Activated T-helper 2 cell treated with anti-CD3 and anti-CD28 coated beads, Interferon-gamma antibody, Interleukin-2, Interleukin-4, amounts not matched to agents 10 μg/mL and 5 μg/mL and 100 μg/mL, durations not matched to agents 14 hours and 24 hours and 36 hours (primary cell): ENCODE measurements around the gene CREB3L2. TPM values are rescaled to one million over a fixed set of nuclear protein-coding genes. Genes with fewer than 3 reads are reported as not detected.

ENCODE experiments used
- DNase-seq: peaks from one replicate; pipeline ENCODE4 v3.0.0; 2021; ENCODE audit warnings: low spot score
- H3K27ac Mint-ChIP-seq: one replicate; pipeline ENCODE4 v1.8.0; 2021; ENCODE audit warnings: mixed read lengths
- H3K27me3 Mint-ChIP-seq: one replicate; pipeline ENCODE4 v1.8.0; 2021; ENCODE audit warnings: low read depth, mixed read lengths
- H3K36me3 Mint-ChIP-seq: one replicate; pipeline ENCODE4 v1.8.0; 2021; ENCODE audit warnings: low read depth, mixed read lengths
- H3K4me1 Mint-ChIP-seq: one replicate; pipeline ENCODE4 v1.8.0; 2021; ENCODE audit warnings: low read depth, mixed read lengths
- H3K4me3 Mint-ChIP-seq: one replicate; pipeline ENCODE4 v1.8.0; 2021; ENCODE audit warnings: low read depth, mild to moderate bottlenecking, moderate library complexity, mixed read lengths
- H3K9me3 Mint-ChIP-seq: one replicate; pipeline ENCODE4 v1.8.0; 2021; ENCODE audit warnings: mixed read lengths
- intact Hi-C: fragments of 100-400 bp; cut with micrococcal nuclease; formaldehyde crosslinking; loops from one replicate; pipeline ENCODE4 v1.15.1; 2023
- total RNA-seq: library from RNA; stranded (reverse); gene quantifications from 2 replicates; pipeline ENCODE4 v1.2.3, GENCODE V29; 2022

CREB3L2 gene
- total RNA-seq, 1 donor from 2014 or later: 58.6 TPM

DNA sequence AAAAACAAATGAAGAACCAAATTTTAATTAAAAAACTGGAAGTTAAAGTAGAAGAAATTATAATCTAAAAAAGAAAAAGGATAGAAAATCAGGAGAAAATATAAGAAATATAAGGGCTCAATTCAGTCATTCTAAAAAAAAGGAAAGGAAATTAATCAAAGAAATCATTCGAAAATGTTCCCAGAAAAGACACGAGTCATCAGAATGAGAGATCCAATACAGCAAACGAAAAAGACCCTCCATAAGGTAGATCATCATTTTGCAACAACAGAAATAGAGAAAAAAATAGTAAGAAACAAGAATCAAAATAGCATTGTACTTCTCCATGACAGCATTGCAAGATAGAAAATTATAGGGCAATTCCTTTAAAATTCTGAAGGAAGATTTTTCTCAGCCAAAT lies 132.6 kb downstream of the CREB3L2 start:
- H3K27me3 Mint-ChIP-seq: no peaks in the 10 kb centered on the region
- intact Hi-C loops: no loop called here
- peaks cover 25% of the 10 kb centered on the region for H3K9me3 Mint-ChIP-seq
- H3K27ac Mint-ChIP-seq: no peak overlapping the region
- no peak overlapping the region for H3K4me3 Mint-ChIP-seq
- peaks cover 21% of the 10 kb centered on the region for H3K4me1 Mint-ChIP-seq
- no peak for DNase-seq
- H3K36me3 Mint-ChIP-seq: peaks cover 61% of the 10 kb centered on the region

DNA sequence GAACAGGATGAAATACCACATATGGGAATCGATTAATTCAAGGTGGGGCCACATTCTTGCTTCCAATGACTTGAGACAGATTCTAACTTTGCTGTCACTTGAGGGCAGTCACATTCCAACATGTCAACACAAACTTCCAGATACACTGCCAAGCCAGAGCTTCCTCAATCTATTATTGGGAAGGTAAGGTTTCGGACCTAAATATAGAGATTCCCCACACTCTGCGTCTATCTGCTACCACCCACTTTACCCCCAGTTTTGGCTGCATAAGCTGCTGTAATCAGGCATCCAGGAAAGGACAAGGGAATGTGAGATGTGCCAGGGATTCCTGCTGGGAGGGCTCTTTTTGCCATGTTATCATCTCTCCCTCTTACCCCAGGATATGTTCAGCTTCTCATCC lies 134.6 kb downstream of the CREB3L2 start:
- peaks cover 11% of the 10 kb centered on the region for H3K4me1 Mint-ChIP-seq
- intact Hi-C loops: no loop called here
- H3K27ac Mint-ChIP-seq: no peak overlapping the region
- no peak overlapping the region for H3K4me3 Mint-ChIP-seq
- DNase-seq: no peak
- H3K36me3 Mint-ChIP-seq: peaks cover 53% of the 10 kb centered on the region
- no peaks in the 10 kb centered on the region for H3K27me3 Mint-ChIP-seq
- peaks cover 25% of the 10 kb centered on the region for H3K9me3 Mint-ChIP-seq

DNA sequence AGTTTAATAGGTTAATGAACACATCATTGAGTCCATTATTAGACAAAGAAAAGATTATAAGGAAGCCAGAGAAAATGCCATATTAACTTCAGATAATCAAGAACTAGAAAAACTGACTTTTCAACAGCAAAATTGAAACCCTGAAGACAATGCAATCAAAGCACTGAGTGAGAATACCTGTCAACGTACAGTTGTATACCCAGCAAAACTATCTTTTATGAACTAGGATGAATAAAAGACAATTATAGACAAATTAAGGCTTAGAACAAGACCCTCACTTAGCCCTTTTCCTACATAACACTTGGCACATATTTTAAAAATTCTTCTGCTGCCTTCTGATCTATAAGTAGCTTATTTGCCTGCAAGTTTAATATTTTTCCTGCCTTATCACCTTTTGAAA lies 136.1 kb downstream of the CREB3L2 start:
- DNase-seq: no peak
- intact Hi-C loops: no loop called here
- H3K27me3 Mint-ChIP-seq: no peaks in the 10 kb centered on the region
- no peak overlapping the region for H3K27ac Mint-ChIP-seq
- H3K4me3 Mint-ChIP-seq: no peak overlapping the region
- H3K4me1 Mint-ChIP-seq: peaks cover 5% of the 10 kb centered on the region
- peaks cover 25% of the 10 kb centered on the region for H3K9me3 Mint-ChIP-seq
- H3K36me3 Mint-ChIP-seq: peaks cover 50% of the 10 kb centered on the region

DNA sequence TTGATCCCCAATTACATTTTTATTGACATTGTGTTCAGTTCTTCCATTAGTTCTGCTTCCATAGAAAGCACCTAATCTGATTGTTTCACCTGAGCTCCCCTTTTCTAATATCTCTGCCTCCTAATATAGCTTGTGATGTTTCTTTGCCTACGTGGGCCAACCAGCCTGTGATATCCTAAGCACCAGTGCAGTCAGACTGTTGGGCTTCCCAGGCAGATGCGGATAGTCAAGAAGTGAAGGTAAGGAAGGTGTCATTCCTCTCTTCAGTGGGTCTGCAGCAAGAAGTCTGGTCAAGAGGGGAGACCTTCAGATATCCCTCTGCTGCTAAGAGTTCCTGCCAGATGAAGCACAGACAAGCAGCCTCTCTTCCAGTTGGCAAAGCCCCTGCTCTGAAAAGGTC lies 138.9 kb downstream of the CREB3L2 start:
- Mint-ChIP-seq H3K4me1 (no peaks in the 10 kb centered on the region), H3K4me3 (no peak overlapping the region), H3K9me3 (peaks cover 21% of the 10 kb centered on the region), H3K36me3 (peaks cover 38% of the 10 kb centered on the region), H3K27ac (no peak overlapping the region), H3K27me3 (no peaks in the 10 kb centered on the region)
- DNase-seq: no peak
- intact Hi-C loops: no loop called here

DNA sequence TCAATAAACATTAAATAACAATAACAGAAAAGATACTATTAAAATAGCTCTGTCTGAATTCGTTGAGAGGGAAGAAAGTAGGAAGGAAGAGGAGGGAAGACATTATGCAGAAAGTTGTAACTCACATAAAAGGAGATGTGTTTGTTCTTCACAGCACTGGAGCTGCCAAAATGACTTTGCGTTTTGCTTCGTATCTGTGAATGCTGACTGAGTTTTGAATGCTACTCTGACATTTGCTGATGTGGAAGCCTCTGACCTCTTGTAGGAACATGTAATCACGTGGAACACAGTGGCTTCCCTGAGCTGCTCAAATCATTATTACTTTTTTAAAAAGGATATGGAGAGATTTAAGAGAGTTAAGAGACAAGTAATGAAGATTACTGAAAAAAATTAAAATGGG lies 139.5 kb downstream of the CREB3L2 start:
- no peak overlapping the region for H3K27ac Mint-ChIP-seq
- no peak for DNase-seq
- no peaks in the 10 kb centered on the region for H3K4me1 Mint-ChIP-seq
- peaks cover 32% of the 10 kb centered on the region for H3K36me3 Mint-ChIP-seq
- no peak overlapping the region for H3K4me3 Mint-ChIP-seq
- H3K27me3 Mint-ChIP-seq: no peaks in the 10 kb centered on the region
- intact Hi-C loops: no loop called here
- H3K9me3 Mint-ChIP-seq: peaks cover 21% of the 10 kb centered on the region

DNA sequence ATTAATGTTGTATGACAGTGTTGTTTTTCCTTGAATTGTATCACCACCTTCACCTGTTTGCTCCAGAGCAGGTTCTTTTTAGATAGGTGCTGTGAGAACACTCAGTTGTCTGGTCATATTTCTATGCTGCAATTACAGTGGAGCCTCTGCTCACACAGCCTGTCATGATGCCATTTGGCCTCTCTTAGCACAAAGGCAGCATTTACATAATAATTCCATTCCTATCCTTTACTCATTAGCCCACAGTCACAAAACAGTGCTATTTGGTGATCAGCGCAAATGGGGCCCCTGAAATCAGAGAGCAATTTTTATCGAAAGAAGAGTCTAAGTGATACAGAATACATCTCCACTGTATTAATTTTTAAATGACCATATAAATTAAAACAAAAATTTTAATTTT lies 141.3 kb downstream of the CREB3L2 start:
- no peak overlapping the region for H3K4me3 Mint-ChIP-seq
- DNase-seq: no peak
- peaks cover 16% of the 10 kb centered on the region for H3K36me3 Mint-ChIP-seq
- intact Hi-C loops: no loop called here
- no peaks in the 10 kb centered on the region for H3K27me3 Mint-ChIP-seq
- no peak overlapping the region for H3K27ac Mint-ChIP-seq
- H3K9me3 Mint-ChIP-seq: peaks cover 8% of the 10 kb centered on the region
- no peaks in the 10 kb centered on the region for H3K4me1 Mint-ChIP-seq

DNA sequence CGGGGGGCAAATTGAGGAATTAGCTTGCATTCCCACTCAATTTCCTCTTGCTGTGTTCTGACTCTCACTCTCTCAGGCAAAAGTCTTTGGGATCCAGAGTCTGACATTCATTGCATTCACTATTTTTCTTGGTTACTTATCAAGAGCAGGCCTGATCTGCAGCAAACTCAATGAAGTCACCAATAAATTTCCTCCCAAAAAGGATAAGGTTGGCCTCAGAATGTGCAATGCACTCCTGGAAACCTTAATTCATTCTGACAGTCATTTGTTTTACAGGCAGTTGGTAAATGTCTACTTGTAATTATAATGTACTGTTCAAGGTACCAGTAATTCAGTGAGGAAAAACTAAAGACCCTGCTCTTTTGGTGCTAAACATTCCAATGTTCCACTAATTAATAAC lies 148.8 kb downstream of the CREB3L2 start:
- Mint-ChIP-seq H3K36me3 (no peaks in the 10 kb centered on the region), H3K27ac (no peak overlapping the region), H3K4me3 (no peak overlapping the region), H3K27me3 (peaks cover 25% of the 10 kb centered on the region), H3K4me1 (peaks cover 4% of the 10 kb centered on the region), H3K9me3 (no peaks in the 10 kb centered on the region)
- intact Hi-C loops: no loop called here
- DNase-seq: no peak

DNA sequence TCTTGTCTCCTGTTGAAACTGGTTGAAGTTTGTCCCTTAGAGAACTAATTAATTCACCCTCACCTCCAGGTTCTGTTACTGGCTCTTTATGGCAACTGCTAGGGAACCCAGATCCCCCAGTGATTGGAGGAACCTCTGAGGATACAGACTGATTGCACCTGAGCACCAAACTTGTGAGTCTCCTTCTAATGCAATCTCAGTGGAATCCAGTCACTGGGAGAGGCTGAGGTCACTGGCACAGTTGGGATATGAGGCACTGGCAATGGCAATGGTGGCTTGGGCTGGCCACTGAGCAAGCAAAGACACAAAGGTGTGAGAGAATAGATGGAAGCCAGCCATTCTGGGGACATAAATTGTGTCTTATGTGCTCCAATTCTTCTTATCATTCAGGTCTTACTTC lies 149.8 kb downstream of the CREB3L2 start:
- DNase-seq: no peak
- H3K4me3 Mint-ChIP-seq: no peak overlapping the region
- intact Hi-C loops: no loop called here
- H3K27me3 Mint-ChIP-seq: peaks cover 33% of the 10 kb centered on the region
- H3K9me3 Mint-ChIP-seq: no peaks in the 10 kb centered on the region
- no peaks in the 10 kb centered on the region for H3K36me3 Mint-ChIP-seq
- peaks cover 4% of the 10 kb centered on the region for H3K4me1 Mint-ChIP-seq
- H3K27ac Mint-ChIP-seq: no peak overlapping the region

DNA sequence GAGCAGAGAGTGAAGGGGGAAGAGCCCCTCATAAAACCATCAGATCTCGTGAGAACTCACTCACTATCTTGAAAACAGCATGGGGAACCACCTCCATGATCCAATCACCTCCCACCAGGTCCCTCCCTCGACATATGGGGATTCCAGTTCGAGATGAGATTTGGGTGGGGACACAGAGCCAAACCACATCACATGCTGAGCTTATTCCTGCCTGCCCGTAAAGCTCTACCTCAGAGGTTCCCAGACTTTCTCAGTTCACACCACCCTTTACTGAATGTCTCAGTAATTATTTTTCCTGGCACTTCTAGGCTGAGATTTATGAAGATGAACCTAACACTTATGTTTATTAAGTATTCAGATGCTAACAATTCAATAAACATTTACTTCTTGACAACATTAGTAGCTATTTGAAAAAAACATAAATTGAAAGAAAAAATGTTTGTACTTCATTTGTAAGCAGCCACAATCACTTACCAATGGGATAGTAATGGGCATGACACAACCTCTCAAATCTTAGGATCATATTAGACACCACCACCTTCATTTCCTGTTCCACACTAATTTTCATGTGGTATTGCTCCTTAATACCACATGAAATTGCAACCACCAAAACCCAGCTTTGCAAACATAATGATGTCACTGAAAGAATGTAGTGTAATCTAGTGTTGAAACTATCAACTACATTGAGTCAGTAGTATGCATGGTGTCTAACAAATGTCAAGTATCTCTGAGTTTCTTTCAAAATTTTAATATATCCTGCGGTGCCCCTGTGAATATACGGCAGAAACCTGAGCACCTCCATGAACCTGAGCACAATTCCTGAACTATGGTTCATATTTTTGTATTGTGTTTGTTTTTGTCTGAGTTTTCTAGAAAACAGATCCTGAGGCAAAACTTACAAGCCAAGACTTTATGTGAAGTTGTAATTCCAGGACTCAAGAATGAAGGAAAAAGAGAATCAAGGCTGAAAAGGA lies 150.6 kb downstream of the CREB3L2 start:
- Mint-ChIP-seq H3K4me1 (peaks cover 4% of the 10 kb centered on the region), H3K4me3 (no peak overlapping the region), H3K27ac (no peak overlapping the region), H3K27me3 (peaks cover 33% of the 10 kb centered on the region), H3K9me3 (no peaks in the 10 kb centered on the region), H3K36me3 (no peaks in the 10 kb centered on the region)
- DNase-seq: no peak
- intact Hi-C loops: no loop called here

DNA sequence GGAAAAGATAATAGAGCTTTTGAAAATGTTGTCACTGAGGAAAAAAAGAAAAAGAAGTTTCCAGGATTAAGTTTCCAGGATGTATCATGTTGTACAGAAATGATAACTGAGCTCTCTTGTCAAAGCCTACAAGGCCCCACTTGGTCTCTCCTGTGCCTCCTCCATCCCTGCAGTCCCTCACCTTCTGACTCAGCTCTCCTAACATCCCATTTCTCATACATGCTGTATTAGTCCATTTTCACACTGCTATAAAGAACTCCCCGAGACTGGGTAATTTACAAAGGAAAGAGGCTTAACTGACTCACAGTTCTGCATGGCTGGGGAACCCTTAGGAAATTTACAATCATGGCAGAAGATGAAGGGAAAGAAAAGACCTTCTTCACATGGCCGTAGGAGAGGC lies 151.3 kb downstream of the CREB3L2 start:
- peaks cover 5% of the 10 kb centered on the region for H3K4me1 Mint-ChIP-seq
- H3K4me3 Mint-ChIP-seq: no peak overlapping the region
- no peaks in the 10 kb centered on the region for H3K9me3 Mint-ChIP-seq
- peaks cover 39% of the 10 kb centered on the region for H3K27me3 Mint-ChIP-seq
- no peak overlapping the region for H3K27ac Mint-ChIP-seq
- DNase-seq: no peak
- H3K36me3 Mint-ChIP-seq: no peaks in the 10 kb centered on the region
- intact Hi-C loops: no loop called here

DNA sequence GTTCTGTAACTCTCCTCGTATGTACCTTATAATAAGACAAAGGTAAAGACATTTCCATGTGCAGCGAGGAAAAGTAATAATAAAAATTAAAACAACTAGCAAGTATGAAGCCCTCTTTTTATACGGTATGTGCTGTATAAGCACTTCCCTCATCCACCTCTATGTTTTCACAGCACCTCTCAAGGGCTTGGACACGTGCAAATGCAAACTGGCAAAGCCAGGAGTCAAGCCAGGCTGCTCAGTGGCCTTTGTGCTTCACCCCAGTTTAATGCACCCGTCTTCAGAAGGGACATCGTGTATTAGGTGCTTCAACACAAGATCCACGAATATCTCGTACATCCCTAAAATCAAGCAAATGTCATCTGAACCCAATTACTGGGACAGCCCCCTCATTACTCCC lies 153.8 kb downstream of the CREB3L2 start:
- H3K4me3 Mint-ChIP-seq: no peak overlapping the region

DNA sequence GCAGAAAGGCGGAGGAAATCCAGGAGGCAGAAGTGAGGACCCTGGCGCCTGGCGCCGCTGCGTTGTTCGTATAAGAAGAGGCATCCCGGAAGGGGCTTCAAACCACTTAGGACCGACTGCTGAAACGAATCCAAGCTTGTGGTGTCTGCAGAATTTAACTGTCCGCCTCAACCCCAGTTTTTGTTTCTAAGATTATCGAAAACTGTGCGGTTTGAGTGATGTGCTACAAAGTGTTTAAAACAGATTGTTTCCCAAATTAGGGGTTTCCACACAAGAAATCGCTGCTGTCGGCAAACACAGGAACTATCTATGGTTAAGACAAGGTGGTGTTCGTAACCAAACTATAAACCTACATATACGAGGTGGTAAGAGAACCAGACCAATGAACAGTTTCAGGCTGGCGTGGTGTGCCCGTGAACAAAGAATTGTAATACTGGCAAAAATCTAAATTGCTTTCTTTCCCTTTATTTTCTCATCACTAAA lies 154.3 kb downstream of the CREB3L2 start:
- intact Hi-C loops: no loop called here
- Mint-ChIP-seq H3K4me3 (no peak overlapping the region), H3K4me1 (peaks cover 5% of the 10 kb centered on the region), H3K27ac (no peak overlapping the region), H3K36me3 (no peaks in the 10 kb centered on the region), H3K27me3 (peaks cover 62% of the 10 kb centered on the region), H3K9me3 (no peaks in the 10 kb centered on the region)
- DNase-seq: no peak

More for the DNA sequence above, 153.8 kb downstream of the CREB3L2 start:
- Mint-ChIP-seq H3K36me3 (no peaks in the 10 kb centered on the region), H3K27me3 (peaks cover 61% of the 10 kb centered on the region), H3K4me1 (peaks cover 5% of the 10 kb centered on the region), H3K27ac (no peak overlapping the region), H3K9me3 (no peaks in the 10 kb centered on the region)
- intact Hi-C loops: no loop called here
- no peak for DNase-seq

DNA sequence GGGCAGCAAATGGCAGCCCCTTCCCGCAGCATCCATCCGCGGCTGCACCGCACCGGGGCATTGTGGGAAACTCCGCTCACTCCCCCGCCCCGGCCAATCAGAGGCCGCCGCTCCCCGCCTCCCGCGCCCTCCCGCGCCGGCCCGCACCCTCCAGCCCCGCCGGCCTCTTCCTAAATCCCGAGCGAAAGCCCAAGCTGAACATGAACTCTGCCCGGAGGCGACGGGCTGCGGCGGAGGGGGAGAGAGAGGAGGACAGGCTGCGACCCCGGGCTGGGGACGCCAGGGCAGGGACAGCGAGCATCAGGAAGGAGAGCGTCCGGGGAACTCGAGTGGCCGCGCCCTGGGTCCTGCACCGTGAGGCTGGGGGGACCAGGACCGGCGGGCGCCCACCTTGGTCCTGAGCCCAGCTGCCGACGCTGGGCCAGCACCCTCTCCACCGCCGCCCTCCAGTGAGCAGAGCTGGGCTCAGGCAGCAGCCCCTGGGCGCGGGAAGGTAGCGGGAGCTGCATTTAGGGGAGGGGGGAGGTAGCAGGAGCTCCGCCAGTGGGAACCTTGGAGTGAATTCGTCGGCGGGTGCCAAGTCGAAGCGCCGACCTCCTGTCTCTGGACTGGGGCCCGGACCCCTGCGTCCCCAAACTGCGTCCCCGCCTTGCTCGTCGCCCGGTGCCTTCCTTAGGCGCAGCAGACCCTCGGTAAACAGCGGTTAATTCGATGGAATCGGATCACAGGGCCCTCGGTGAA lies 154.9 kb downstream of the CREB3L2 start, which contains the start of gene DGKI:
Gene DGKI, minus strand, starts transcription at position 148 of the 741 bp plus-strand sequence.
- DNase-seq: no peak
- H3K9me3 Mint-ChIP-seq: no peaks in the 10 kb centered on the region
- H3K27me3 Mint-ChIP-seq: peaks cover 61% of the 10 kb centered on the region
- no peak within 1 kb of the TSS for H3K27ac Mint-ChIP-seq
- H3K36me3 Mint-ChIP-seq: no peaks in the 10 kb centered on the region
- H3K4me1 Mint-ChIP-seq: peaks cover 5% of the 10 kb centered on the region
- H3K4me3 Mint-ChIP-seq: no peak within 1 kb of the TSS
- intact Hi-C loops: no loop called here
